PC-3 (cell line): Measurements from ENCODE around the gene TMEM212. TPM values are rescaled to one million over a fixed set of nuclear protein-coding genes. Genes with fewer than 3 reads are reported as not detected.
A peak's percentile ranks its signal among the peaks of the same experiment; 100 is the strongest.

Experiments
- ATAC-seq: fragments of 200-7000 bp; cut with Tn5 transposase; 2 replicates; pipeline ENCODE4 v1.9.1; 2020; ENCODE audit warnings: mild to moderate bottlenecking, moderate library complexity
- BruUV-seq: library from RNA; stranded (reverse); fragments of 400-500 nt; replicated peaks from 2 replicates; lab custom pipeline; 2021; lab: Mats Ljungman, UMichigan
- CTCF ChIA-PET: fragments of 300-600 bp; sonication (Branson Sonifier 250); formaldehyde crosslinking; loops from one replicate; lab custom pipeline; 2022; ENCODE audit warnings: antibody characterized with exemption; lab: Charles Lee
- POLR2A ChIA-PET: fragments of 300-600 bp; sonication (Branson Sonifier 250); formaldehyde crosslinking; loops from one replicate; lab custom pipeline; 2022; ENCODE audit warnings: antibody characterized with exemption; ENCODE audit not compliant: unreplicated experiment; lab: Charles Lee
- DNase-seq: peaks from one replicate; pipeline ENCODE4 v3.0.0-alpha.2; 2015
- H2AFZ ChIP-seq: fragments of 300-600 bp; sonication (generic); 2 replicates; pipeline ENCODE4 v1.6.0; 2016; ENCODE audit warnings: antibody characterized with exemption, low read length
- H3F3A ChIP-seq: fragments of 300-600 bp; sonication (generic); one replicate; pipeline ENCODE4 v1.6.0; 2017; ENCODE audit warnings: antibody characterized with exemption, low read length, control low read depth, mild to moderate bottlenecking; ENCODE audit not compliant: unreplicated experiment
- H3K27ac ChIP-seq: fragments of 300-600 bp; sonication (generic); 2 replicates; pipeline ENCODE4 v1.5.1; 2016; ENCODE audit warnings: mild to moderate bottlenecking, low read length
- H3K27me3 ChIP-seq: fragments of 300-600 bp; sonication (generic); 2 replicates; pipeline ENCODE4 v1.6.1; 2016; ENCODE audit warnings: low read length, mixed read lengths
- H3K36me3 ChIP-seq: fragments of 300-600 bp; sonication (generic); 2 replicates; pipeline ENCODE4 v1.6.1; 2016; ENCODE audit warnings: low read depth, mixed run types, low read length, mixed read lengths
- H3K4me1 ChIP-seq: fragments of 300-600 bp; sonication (generic); 2 replicates; pipeline ENCODE4 v1.5.1; 2016; ENCODE audit warnings: low read length; ENCODE audit not compliant: insufficient read depth
- H3K4me2 ChIP-seq: fragments of 300-600 bp; sonication (generic); 2 replicates; pipeline ENCODE4 v1.6.0; 2016; ENCODE audit warnings: low read length
- H3K4me3 ChIP-seq: fragments of 300-600 bp; sonication (generic); 2 replicates; pipeline ENCODE4 v1.5.1; 2016; ENCODE audit warnings: mild to moderate bottlenecking, low read length, mixed read lengths
- H3K79me2 ChIP-seq: fragments of 300-600 bp; sonication (generic); 2 replicates; pipeline ENCODE4 v1.6.1; 2017; ENCODE audit warnings: low read length, mixed read lengths
- H3K9ac ChIP-seq: fragments of 300-600 bp; sonication (generic); 2 replicates; pipeline ENCODE4 v1.6.0; 2016; ENCODE audit warnings: mild to moderate bottlenecking, low read length
- H3K9me2 ChIP-seq: fragments of 300-600 bp; sonication (generic); replicated peaks from 2 replicates; pipeline ENCODE4 v1.6.1; 2016; ENCODE audit warnings: mixed run types, low read length, mixed read lengths
- H3K9me3 ChIP-seq: fragments of 300-600 bp; sonication (generic); 2 replicates; pipeline ENCODE4 v1.6.1; 2016; ENCODE audit warnings: low read length, mixed read lengths
- H4K20me1 ChIP-seq: fragments of 300-600 bp; sonication (generic); 2 replicates; pipeline ENCODE4 v1.6.1; 2016; ENCODE audit warnings: low read length, mixed read lengths
- EZH2 ChIP-seq: fragments of 300-600 bp; sonication (generic); IDR thresholded peaks from one replicate; pipeline ENCODE4 v1.6.1; 2017; ENCODE audit warnings: antibody characterized with exemption, mild to moderate bottlenecking, low read length; ENCODE audit not compliant: unreplicated experiment
- EZH2phosphoT487 ChIP-seq: fragments of 300-600 bp; sonication (generic); IDR thresholded peaks from 2 replicates; pipeline ENCODE4 v1.6.1; 2018; ENCODE audit warnings: mild to moderate bottlenecking, antibody characterized with exemption, low read length, borderline replicate concordance
- intact Hi-C: fragments of 100-400 bp; cut with micrococcal nuclease; formaldehyde crosslinking; loops from 2 replicates; pipeline ENCODE4 v1.9.0; 2023
- total RNA-seq: library from RNA; depleted of rRNA; stranded (reverse); fragments of >200 nt; gene quantifications from 2 replicates; pipeline ENCODE4 v1.2.3, GENCODE V29; 2014
- TF ChIP-seq, protein P1 (sequence below): fragments of 300-600 bp; sonication (generic); conservative IDR thresholded peaks from 2 replicates; pipeline ENCODE4 v1.5.1; 2017; ENCODE audit warnings: antibody characterized with exemption, low read depth, mild to moderate bottlenecking, low read length

The TMEM212 gene
- total RNA-seq, 1 experiment from 2014 or later, result not detected

DNA sequence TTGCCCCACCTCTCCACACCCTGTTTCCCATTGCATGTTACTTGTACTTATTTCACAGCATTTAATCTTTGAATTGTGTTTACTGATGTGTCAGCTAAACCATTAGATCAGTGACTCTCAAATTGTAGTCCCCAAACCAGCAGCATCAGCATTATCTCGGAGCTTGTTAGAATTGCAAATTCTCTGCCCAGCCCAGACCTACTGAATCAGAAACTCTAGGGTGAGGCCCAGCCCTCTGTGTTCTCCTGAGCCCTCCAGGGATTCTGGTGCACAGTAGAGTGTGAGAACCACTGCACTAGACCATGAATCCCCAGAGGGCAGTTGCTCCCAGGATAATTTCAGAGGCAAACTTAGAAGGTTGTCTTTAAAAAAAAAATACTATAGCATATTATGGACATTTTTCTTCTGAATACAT lies 45.9 kb upstream of the TMEM212 start:
- POLR2A ChIA-PET, result no interaction called here
- Histone ChIP-seq H3K4me3 (no peak overlapping the region), H3K9me3 (no peaks in the 10 kb centered on the region), H2AFZ (no peak overlapping the region), H3K27me3 (no peaks in the 10 kb centered on the region), H3K27ac (peak overlapping the region; percentile 48; the same call in 1 of the 2 replicates), H3F3A (no peaks in the 10 kb centered on the region), H3K79me2 (no peaks in the 10 kb centered on the region), H3K9me2 (no peaks in the 10 kb centered on the region), H3K9ac (peak overlapping the region; percentile 11; the same call in 1 of the 2 replicates), H3K36me3 (no peaks in the 10 kb centered on the region), H3K4me1 (peaks cover 31% of the 10 kb centered on the region), H4K20me1 (no peaks in the 10 kb centered on the region), H3K4me2 (no peak overlapping the region)
- TF ChIP-seq EZH2phosphoT487 (no peak), EZH2 (no peak)
- TF ChIP-seq, protein P1, sequence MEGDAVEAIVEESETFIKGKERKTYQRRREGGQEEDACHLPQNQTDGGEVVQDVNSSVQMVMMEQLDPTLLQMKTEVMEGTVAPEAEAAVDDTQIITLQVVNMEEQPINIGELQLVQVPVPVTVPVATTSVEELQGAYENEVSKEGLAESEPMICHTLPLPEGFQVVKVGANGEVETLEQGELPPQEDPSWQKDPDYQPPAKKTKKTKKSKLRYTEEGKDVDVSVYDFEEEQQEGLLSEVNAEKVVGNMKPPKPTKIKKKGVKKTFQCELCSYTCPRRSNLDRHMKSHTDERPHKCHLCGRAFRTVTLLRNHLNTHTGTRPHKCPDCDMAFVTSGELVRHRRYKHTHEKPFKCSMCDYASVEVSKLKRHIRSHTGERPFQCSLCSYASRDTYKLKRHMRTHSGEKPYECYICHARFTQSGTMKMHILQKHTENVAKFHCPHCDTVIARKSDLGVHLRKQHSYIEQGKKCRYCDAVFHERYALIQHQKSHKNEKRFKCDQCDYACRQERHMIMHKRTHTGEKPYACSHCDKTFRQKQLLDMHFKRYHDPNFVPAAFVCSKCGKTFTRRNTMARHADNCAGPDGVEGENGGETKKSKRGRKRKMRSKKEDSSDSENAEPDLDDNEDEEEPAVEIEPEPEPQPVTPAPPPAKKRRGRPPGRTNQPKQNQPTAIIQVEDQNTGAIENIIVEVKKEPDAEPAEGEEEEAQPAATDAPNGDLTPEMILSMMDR, result no peak
- ATAC-seq, result no peak
- intact Hi-C loops, result no loop called here
- no TSS peak for BruUV-seq
- CTCF ChIA-PET, result no interaction called here
- DNase-seq, result no peak

DNA sequence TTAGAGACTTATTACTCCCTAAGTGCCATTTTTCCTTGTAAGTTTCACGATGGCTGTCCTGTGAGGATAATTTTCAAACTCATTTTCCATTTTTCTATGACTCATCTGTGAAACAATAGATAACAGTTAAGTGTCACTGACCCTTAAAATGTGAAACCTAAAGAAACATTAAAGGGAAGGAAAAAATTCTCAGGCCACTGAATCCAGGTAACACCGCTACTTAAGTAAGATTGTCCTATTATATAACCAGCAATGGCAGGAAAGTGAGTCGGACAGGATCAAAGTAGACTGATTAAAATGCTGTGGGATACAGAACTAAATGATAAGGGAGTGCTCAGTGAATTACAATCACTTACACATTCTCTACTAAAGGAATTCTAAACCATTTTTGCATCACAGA lies 45.3 kb upstream of the TMEM212 start:
- TF ChIP-seq, protein P1, result no peak
- 0 out of 2 replicates have a peak overlapping the region, but pooled peaks have one; percentile 2 for H3K4me2 ChIP-seq

DNA sequence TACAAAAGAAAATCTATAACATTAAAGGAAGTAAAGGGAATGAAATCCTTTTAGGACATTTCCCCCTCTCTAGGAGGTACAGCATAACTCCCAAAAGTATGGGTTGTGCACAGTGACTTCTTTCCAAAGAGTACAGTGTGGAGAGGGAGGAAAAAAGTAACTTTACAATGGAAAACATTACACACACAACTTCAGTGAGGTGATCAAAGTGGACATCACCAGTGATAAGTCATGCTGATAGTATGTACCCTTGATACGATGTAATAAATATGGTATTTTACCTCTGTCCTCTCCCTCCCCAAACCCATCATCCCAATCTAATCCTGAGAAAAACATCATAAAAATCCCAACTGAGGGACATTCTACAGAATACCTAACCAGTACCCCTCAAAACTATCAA lies 43.6 kb upstream of the TMEM212 start:
- no peak for ATAC-seq
- H3K36me3 ChIP-seq, result no peaks in the 10 kb centered on the region

More for the DNA sequence above, 45.3 kb upstream of the TMEM212 start:
- intact Hi-C loops, result no loop called here
- POLR2A ChIA-PET, result no interaction called here
- ATAC-seq (no peak), DNase-seq (peak; percentile 39)
- no peaks in the 10 kb centered on the region for H3K27me3 ChIP-seq
- H3K9ac ChIP-seq, result peak overlapping the region; percentile 11; the same call in 1 of the 2 replicates
- peaks cover 33% of the 10 kb centered on the region for H3K4me1 ChIP-seq
- CTCF ChIA-PET, result interaction anchor here (0.5 kb wide), 1 partner anchor 129 kb away, joined by 4 read pairs; no protein-coding TSS in a partner anchor
- no peak overlapping the region for H3K4me3 ChIP-seq
- no peaks in the 10 kb centered on the region for H3K9me3 ChIP-seq
- 0 out of 2 replicates have a peak, but pooled peaks cover 2% of the 10 kb centered on the region for H3K79me2 ChIP-seq
- no peaks in the 10 kb centered on the region for H3K36me3 ChIP-seq
- no TSS peak for BruUV-seq
- no peaks in the 10 kb centered on the region for H4K20me1 ChIP-seq
- H3K27ac ChIP-seq, result peak overlapping the region; percentile 48
- no peaks in the 10 kb centered on the region for H3K9me2 ChIP-seq
- no peaks in the 10 kb centered on the region for H3F3A ChIP-seq
- no peak overlapping the region for H2AFZ ChIP-seq

More for the DNA sequence above, 43.6 kb upstream of the TMEM212 start:
- POLR2A ChIA-PET, result no interaction called here
- intact Hi-C loops, result no loop called here
- Histone ChIP-seq H3K79me2 (peaks cover 13% of the 10 kb centered on the region), H4K20me1 (no peaks in the 10 kb centered on the region), H3K9ac (no peak overlapping the region), H3K9me3 (no peaks in the 10 kb centered on the region), H3K9me2 (no peaks in the 10 kb centered on the region), H3K27me3 (no peaks in the 10 kb centered on the region), H3K4me1 (peaks cover 35% of the 10 kb centered on the region), H3F3A (no peaks in the 10 kb centered on the region), H2AFZ (no peak overlapping the region), H3K27ac (no peak overlapping the region), H3K4me3 (no peak overlapping the region), H3K4me2 (no peak overlapping the region)
- CTCF ChIA-PET, result no interaction called here
- no peak for DNase-seq
- TF ChIP-seq, protein P1, result no peak
- no peak for TF ChIP-seq EZH2phosphoT487
- TF ChIP-seq EZH2, result no peak
- no TSS peak for BruUV-seq
